Neural crest cell (in vitro differentiated cells): Measurements from ENCODE around the gene FNDC3B. TPM values are rescaled to one million over a fixed set of nuclear protein-coding genes. Genes with fewer than 3 reads are reported as not detected.

Experiments used
- DNase-seq: peaks from one replicate; pipeline ENCODE4 v3.0.0; 2021; ENCODE audit warnings: low read depth, mixed read lengths, low spot score
- H3K27ac Mint-ChIP-seq: one replicate; pipeline ENCODE4 v1.8.0; 2021; ENCODE audit warnings: mild to moderate bottlenecking, mixed read lengths; ENCODE audit not compliant: unreplicated experiment
- H3K27me3 Mint-ChIP-seq: 2 replicates; pipeline ENCODE4 v1.8.0; 2021; ENCODE audit warnings: low read depth, mild to moderate bottlenecking, mixed read lengths
- H3K36me3 Mint-ChIP-seq: 2 replicates; pipeline ENCODE4 v1.8.0; 2021; ENCODE audit warnings: low read depth, mild to moderate bottlenecking, mixed read lengths
- H3K4me1 Mint-ChIP-seq: 2 replicates; pipeline ENCODE4 v1.8.0; 2021; ENCODE audit warnings: mixed read lengths
- H3K4me3 Mint-ChIP-seq: one replicate; pipeline ENCODE4 v1.8.0; 2021; ENCODE audit warnings: mild to moderate bottlenecking, mixed read lengths
- H3K9me3 Mint-ChIP-seq: 2 replicates; pipeline ENCODE4 v1.8.0; 2021; ENCODE audit warnings: mixed read lengths
- CTCF ChIP-seq: fragments of 200-600 bp; sonication (generic); conservative IDR thresholded peaks from 2 replicates; pipeline ENCODE4 v1.5.0; 2021; ENCODE audit warnings: antibody characterized with exemption, mild to moderate bottlenecking
- total RNA-seq: library from RNA; stranded (reverse); gene quantifications from 2 replicates; pipeline ENCODE4 v1.2.1, GENCODE V29; 2021

Gene FNDC3B
- total RNA-seq, 1 donor from 2014 or later = 41.5 TPM

- Mint-ChIP-seq H3K36me3 (no peaks in the 10 kb centered on the region), H3K9me3 (peaks cover 6% of the 10 kb centered on the region), H3K27ac (no peak overlapping the region), H3K4me1 (no peaks in the 10 kb centered on the region), H3K27me3 (no peaks in the 10 kb centered on the region), H3K4me3 (no peak overlapping the region)
- no peak for DNase-seq
- TF ChIP-seq CTCF = no peak
Observed at GRCh38 chr3:172021859-172022258, 17.5 kb upstream of the FNDC3B start.

- Mint-ChIP-seq H3K27ac (no peak overlapping the region), H3K27me3 (no peaks in the 10 kb centered on the region), H3K9me3 (peaks cover 2% of the 10 kb centered on the region), H3K4me3 (no peak overlapping the region), H3K4me1 (no peaks in the 10 kb centered on the region), H3K36me3 (no peaks in the 10 kb centered on the region)
- no peak for TF ChIP-seq CTCF
- no peak for DNase-seq
Observed at GRCh38 chr3:172023915-172024314, 15.5 kb upstream of the FNDC3B start.

GRCh38 chr3:172024679-172025078 is 14.7 kb upstream of the FNDC3B start:
- no peak for TF ChIP-seq CTCF
- Mint-ChIP-seq H3K36me3 (no peaks in the 10 kb centered on the region), H3K27me3 (no peaks in the 10 kb centered on the region), H3K4me1 (no peaks in the 10 kb centered on the region), H3K27ac (no peak overlapping the region), H3K9me3 (peaks cover 2% of the 10 kb centered on the region), H3K4me3 (no peak overlapping the region)
- DNase-seq = no peak

- no peaks in the 10 kb centered on the region for H3K4me1 Mint-ChIP-seq
- no peaks in the 10 kb centered on the region for H3K27me3 Mint-ChIP-seq
- TF ChIP-seq CTCF = no peak
- peaks cover 7% of the 10 kb centered on the region for H3K9me3 Mint-ChIP-seq
- DNase-seq = no peak
- no peak overlapping the region for H3K4me3 Mint-ChIP-seq
- H3K36me3 Mint-ChIP-seq = peaks cover 2% of the 10 kb centered on the region
- H3K27ac Mint-ChIP-seq = no peak overlapping the region
Observed at GRCh38 chr3:172029425-172030098, 9.8 kb upstream of the FNDC3B start.

GRCh38 chr3:172030181-172030580 is 9.2 kb upstream of the FNDC3B start:
- peaks cover 2% of the 10 kb centered on the region for H3K36me3 Mint-ChIP-seq
- no peak overlapping the region for H3K4me3 Mint-ChIP-seq
- H3K27ac Mint-ChIP-seq = no peak overlapping the region
- peaks cover 4% of the 10 kb centered on the region for H3K4me1 Mint-ChIP-seq
- peaks cover 10% of the 10 kb centered on the region for H3K9me3 Mint-ChIP-seq
- DNase-seq = no peak
- no peaks in the 10 kb centered on the region for H3K27me3 Mint-ChIP-seq
- no peak for TF ChIP-seq CTCF
